ENCODE data around the gene VSTM4.

DNA sequence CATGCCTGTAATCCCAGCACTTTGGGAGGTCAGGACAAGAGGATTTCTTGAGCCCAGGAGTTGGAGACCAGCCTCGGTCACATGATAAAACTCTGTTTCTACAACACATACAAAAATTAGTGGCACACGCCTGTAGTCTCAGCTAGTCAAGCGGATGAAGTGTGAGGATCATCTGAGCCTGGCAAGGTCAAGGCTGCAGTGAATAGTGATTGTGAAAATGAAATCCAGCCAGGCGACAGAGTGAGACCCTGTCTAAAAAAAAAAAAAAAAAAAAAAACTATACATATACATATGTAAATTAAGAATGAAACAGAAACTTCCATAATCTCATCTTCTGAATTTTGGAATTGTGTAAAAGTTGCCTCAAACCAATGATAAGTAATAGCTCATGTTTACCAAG is 36.7 kb upstream of the VSTM4 start:
- TF ChIP-seq, protein P1, sequence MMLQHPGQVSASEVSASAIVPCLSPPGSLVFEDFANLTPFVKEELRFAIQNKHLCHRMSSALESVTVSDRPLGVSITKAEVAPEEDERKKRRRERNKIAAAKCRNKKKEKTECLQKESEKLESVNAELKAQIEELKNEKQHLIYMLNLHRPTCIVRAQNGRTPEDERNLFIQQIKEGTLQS (CRISPR knock-in tag; conservative IDR thresholded peaks at IDR 0.05), result no peak
- TF ChIP-seq NFYB (CRISPR knock-in tag; conservative IDR thresholded peaks at IDR 0.05; ENCODE audit: low read depth) (no peak), NR1H2 (CRISPR knock-in tag; IDR thresholded peaks at IDR 0.05) (no peak)
- TF ChIP-seq, protein P2, sequence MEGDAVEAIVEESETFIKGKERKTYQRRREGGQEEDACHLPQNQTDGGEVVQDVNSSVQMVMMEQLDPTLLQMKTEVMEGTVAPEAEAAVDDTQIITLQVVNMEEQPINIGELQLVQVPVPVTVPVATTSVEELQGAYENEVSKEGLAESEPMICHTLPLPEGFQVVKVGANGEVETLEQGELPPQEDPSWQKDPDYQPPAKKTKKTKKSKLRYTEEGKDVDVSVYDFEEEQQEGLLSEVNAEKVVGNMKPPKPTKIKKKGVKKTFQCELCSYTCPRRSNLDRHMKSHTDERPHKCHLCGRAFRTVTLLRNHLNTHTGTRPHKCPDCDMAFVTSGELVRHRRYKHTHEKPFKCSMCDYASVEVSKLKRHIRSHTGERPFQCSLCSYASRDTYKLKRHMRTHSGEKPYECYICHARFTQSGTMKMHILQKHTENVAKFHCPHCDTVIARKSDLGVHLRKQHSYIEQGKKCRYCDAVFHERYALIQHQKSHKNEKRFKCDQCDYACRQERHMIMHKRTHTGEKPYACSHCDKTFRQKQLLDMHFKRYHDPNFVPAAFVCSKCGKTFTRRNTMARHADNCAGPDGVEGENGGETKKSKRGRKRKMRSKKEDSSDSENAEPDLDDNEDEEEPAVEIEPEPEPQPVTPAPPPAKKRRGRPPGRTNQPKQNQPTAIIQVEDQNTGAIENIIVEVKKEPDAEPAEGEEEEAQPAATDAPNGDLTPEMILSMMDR (IDR thresholded peaks at IDR 0.05), result no peak
- TF ChIP-seq, protein P3, sequence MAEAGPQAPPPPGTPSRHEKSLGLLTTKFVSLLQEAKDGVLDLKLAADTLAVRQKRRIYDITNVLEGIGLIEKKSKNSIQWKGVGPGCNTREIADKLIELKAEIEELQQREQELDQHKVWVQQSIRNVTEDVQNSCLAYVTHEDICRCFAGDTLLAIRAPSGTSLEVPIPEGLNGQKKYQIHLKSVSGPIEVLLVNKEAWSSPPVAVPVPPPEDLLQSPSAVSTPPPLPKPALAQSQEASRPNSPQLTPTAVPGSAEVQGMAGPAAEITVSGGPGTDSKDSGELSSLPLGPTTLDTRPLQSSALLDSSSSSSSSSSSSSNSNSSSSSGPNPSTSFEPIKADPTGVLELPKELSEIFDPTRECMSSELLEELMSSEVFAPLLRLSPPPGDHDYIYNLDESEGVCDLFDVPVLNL (CRISPR knock-in tag; IDR thresholded peaks at IDR 0.05; ENCODE audit: borderline replicate concordance, low read depth), result no peak
- TF ChIP-seq, protein P4, sequence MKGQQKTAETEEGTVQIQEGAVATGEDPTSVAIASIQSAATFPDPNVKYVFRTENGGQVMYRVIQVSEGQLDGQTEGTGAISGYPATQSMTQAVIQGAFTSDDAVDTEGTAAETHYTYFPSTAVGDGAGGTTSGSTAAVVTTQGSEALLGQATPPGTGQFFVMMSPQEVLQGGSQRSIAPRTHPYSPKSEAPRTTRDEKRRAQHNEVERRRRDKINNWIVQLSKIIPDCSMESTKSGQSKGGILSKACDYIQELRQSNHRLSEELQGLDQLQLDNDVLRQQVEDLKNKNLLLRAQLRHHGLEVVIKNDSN (CRISPR knock-in tag; IDR thresholded peaks at IDR 0.05), result no peak

Data from WTC11 (cell line).